Breast epithelium (tissue), 4 donors: ENCODE data around the gene CES4A. TPM values are rescaled to one million over a fixed set of nuclear protein-coding genes. Genes with fewer than 3 reads are reported as not detected.
A peak's percentile ranks its signal among the peaks of the same experiment; 100 is the strongest.

Experiments used
- DNase-seq, 2 donors: peaks; one replicate each; pipeline ENCODE4 v3.0.0-alpha.2; 2019; ENCODE audit warnings: low spot score in 2 of 2
- H3K27ac ChIP-seq, 2 donors: fragments of 200-600 bp; sonication (generic) in 1 of 2; one replicate each; pipeline ENCODE4 v1.5.1; 2016 to 2019; ENCODE audit warnings: mild to moderate bottlenecking in 1 of 2
- H3K27me3 ChIP-seq, 2 donors: fragments of 200-600 bp; sonication (generic) in 1 of 2; one replicate each; pipeline versions ENCODE4 v1.5.1 to v1.6.0; 2017 to 2019; ENCODE audit warnings: control low read depth in 1 of 2, mild to moderate bottlenecking in 1 of 2
- H3K36me3 ChIP-seq: fragments of 200-600 bp; one replicate; pipeline ENCODE4 v1.5.1; 2019
- H3K4me1 ChIP-seq, 2 donors: fragments of 200-600 bp; sonication (generic); one replicate each; pipeline ENCODE4 v1.5.1; 2016 to 2019; ENCODE audit warnings: control low read depth in 1 of 2
- H3K4me3 ChIP-seq, 3 donors: fragments of 200-600 bp; sonication (generic); 1 replicate in 2 of 3; 2 replicates in 1 of 3; pipeline ENCODE4 v1.5.1; 2016 to 2019; ENCODE audit warnings: mild to moderate bottlenecking in 3 of 3, moderate library complexity in 2 of 3
- H3K9me3 ChIP-seq, 2 donors: fragments of 200-600 bp; sonication (generic) in 1 of 2; one replicate each; pipeline ENCODE4 v1.5.1; 2016 to 2019; ENCODE audit warnings: control low read depth in 1 of 2
- CTCF ChIP-seq, 3 donors: fragments of 450-650 bp; IDR thresholded peaks; one replicate each; pipeline ENCODE4 v1.5.1; 2016 to 2017; ENCODE audit warnings: antibody characterized with exemption in 3 of 3, mild to moderate bottlenecking in 3 of 3, moderate library complexity in 3 of 3
- POLR2A ChIP-seq: fragments of 450-650 bp; IDR thresholded peaks from one replicate; pipeline ENCODE4 v1.6.1; 2016; ENCODE audit warnings: antibody characterized with exemption, mild to moderate bottlenecking, moderate library complexity
- POLR2AphosphoS5 ChIP-seq, 3 donors: sonication (generic); formaldehyde crosslinking; IDR thresholded peaks; one replicate each; pipeline ENCODE4 v1.6.1; 2017; ENCODE audit warnings: antibody characterized with exemption in 3 of 3
- intact Hi-C: fragments of 100-400 bp; cut with DNase I; formaldehyde crosslinking; loops from one replicate; pipeline ENCODE4 v1.15.1; 2023; ENCODE audit warnings: low total_unique reads
- total RNA-seq, 3 donors: library from RNA; depleted of rRNA; stranded (reverse); fragments of >200 nt; gene quantifications; one replicate each; pipeline ENCODE4 v1.1.0, GENCODE V29; 2016

Gene CES4A
- total RNA-seq, 3 donors from 2014 or later, result 9.0 to 19.6 (median 11.1) TPM

- intact Hi-C loops, result loop anchor here (2.0 kb wide), 1 partner anchor 77 kb away; no protein-coding TSS in a partner anchor
Measured at GRCh38 chr16:67029254-67030096, 41.1 kb downstream of the CES4A start.

GRCh38 chr16:67030221-67030962 lies 42.0 kb downstream of the CES4A start:
- peaks cover 5 to 8% of the 10 kb centered on the region in 2 donors for H3K4me1 ChIP-seq
- H3K27me3 ChIP-seq, result no peaks in the 10 kb centered on the region
- H3K36me3 ChIP-seq, result no peaks in the 10 kb centered on the region
- TF ChIP-seq POLR2AphosphoS5 (IDR thresholded peaks at IDR 0.05) (no peak), POLR2A (no peak), CTCF (IDR thresholded peaks at IDR 0.05) (no peak)
- H3K27ac ChIP-seq, result peak overlapping the region; percentile 96 to 100
- peak overlapping the region; percentile 90 to 100 (median 96) for H3K4me3 ChIP-seq
- intact Hi-C loops, result loop anchor here (2.0 kb wide), 1 partner anchor 76 kb away; no protein-coding TSS in a partner anchor
- DNase-seq, result peak in 1 of 2 donors; percentile 15
- H3K9me3 ChIP-seq, result no peaks in the 10 kb centered on the region

More at GRCh38 chr16:67029254-67030096, 41.1 kb downstream of the CES4A start:
- Histone ChIP-seq H3K9me3 (no peaks in the 10 kb centered on the region), H3K36me3 (no peaks in the 10 kb centered on the region), H3K27ac (peak overlapping the region; percentile 96 to 100), H3K27me3 (no peaks in the 10 kb centered on the region), H3K4me1 (peaks cover 5 to 8% of the 10 kb centered on the region in 2 donors), H3K4me3 (peak overlapping the region; percentile 90 to 100 (median 96))
- TF ChIP-seq POLR2AphosphoS5 (IDR thresholded peaks at IDR 0.05) (peak in 2 of 3 donors; percentile 28 to 42), POLR2A (no peak)
- DNase-seq, result peak; percentile 37 to 62

GRCh38 chr16:67034487-67034886 lies 46.1 kb downstream of the CES4A start:
- DNase-seq, result peak in 1 of 2 donors; percentile 2
- intact Hi-C loops, result no loop called here
- Histone ChIP-seq H3K4me1 (peaks cover 5 to 8% of the 10 kb centered on the region in 2 donors), H3K36me3 (no peaks in the 10 kb centered on the region), H3K27ac (peak overlapping the region in 1 of 2 donors; percentile 17), H3K4me3 (no peak overlapping the region), H3K27me3 (no peaks in the 10 kb centered on the region), H3K9me3 (no peaks in the 10 kb centered on the region)
- TF ChIP-seq POLR2A, result no peak
- TF ChIP-seq CTCF (IDR thresholded peaks at IDR 0.05), result no peak
- no peak for TF ChIP-seq POLR2AphosphoS5 (IDR thresholded peaks at IDR 0.05)

GRCh38 chr16:67035364-67035763 lies 47.0 kb downstream of the CES4A start:
- Histone ChIP-seq H3K27me3 (no peaks in the 10 kb centered on the region), H3K27ac (no peak overlapping the region), H3K9me3 (no peaks in the 10 kb centered on the region), H3K4me3 (no peak overlapping the region), H3K4me1 (peaks cover 5 to 6% of the 10 kb centered on the region in 2 donors), H3K36me3 (no peaks in the 10 kb centered on the region)
- DNase-seq, result no peak
- TF ChIP-seq CTCF (IDR thresholded peaks at IDR 0.05), result no peak
- no peak for TF ChIP-seq POLR2AphosphoS5 (IDR thresholded peaks at IDR 0.05)
- TF ChIP-seq POLR2A, result no peak
- intact Hi-C loops, result no loop called here

- Histone ChIP-seq H3K27ac (no peak overlapping the region), H3K4me3 (no peak overlapping the region), H3K36me3 (no peaks in the 10 kb centered on the region), H3K27me3 (no peaks in the 10 kb centered on the region), H3K4me1 (peaks cover under 1 to 2% of the 10 kb centered on the region in 2 donors), H3K9me3 (no peaks in the 10 kb centered on the region)
- intact Hi-C loops, result no loop called here
- TF ChIP-seq CTCF (IDR thresholded peaks at IDR 0.05), result no peak
- TF ChIP-seq POLR2AphosphoS5 (IDR thresholded peaks at IDR 0.05), result no peak
- no peak for TF ChIP-seq POLR2A
- peak in 1 of 2 donors; percentile 9 for DNase-seq
Measured at GRCh38 chr16:67036323-67036741, 47.9 kb downstream of the CES4A start.
